ENCODE data around the gene F5.

Gene F5

GRCh38 chr1:169568497-169568896 is 17.8 kb downstream of the F5 start:
- Histone ChIP-seq H3K27ac (no peak overlapping the region), H3K4me3 (no peak overlapping the region), H3K36me3 (no peaks in the 10 kb centered on the region), H3K27me3 (peaks cover 0 to 2% of the 10 kb centered on the region in 2 donors), H3K4me1 (no peaks in the 10 kb centered on the region), H3K9me3 (peaks cover 0 to 1% (median 0%) of the 10 kb centered on the region in 3 donors)
- DNase-seq = no peak
- intact Hi-C loops (cut with DNase I; ENCODE audit: low total_unique reads) = no loop called here
- no peak for TF ChIP-seq CTCF (IDR thresholded peaks at IDR 0.05)

- Histone ChIP-seq H3K9me3 (peaks cover 0 to 7% (median 0%) of the 10 kb centered on the region in 3 donors), H3K4me1 (no peaks in the 10 kb centered on the region), H3K27me3 (peaks cover 0 to 2% of the 10 kb centered on the region in 2 donors), H3K27ac (no peak overlapping the region), H3K36me3 (no peaks in the 10 kb centered on the region), H3K4me3 (no peak overlapping the region)
- no peak for DNase-seq
- TF ChIP-seq CTCF (IDR thresholded peaks at IDR 0.05) = no peak
- intact Hi-C loops (cut with DNase I; ENCODE audit: low total_unique reads) = no loop called here
These were observed 20.7 kb downstream of the F5 start for GRCh38 chr1:169565335-169566271.

- Histone ChIP-seq H3K36me3 (no peaks in the 10 kb centered on the region), H3K4me1 (no peaks in the 10 kb centered on the region), H3K27me3 (peaks cover 0 to 2% of the 10 kb centered on the region in 2 donors), H3K27ac (no peak overlapping the region), H3K9me3 (peaks cover 0 to 7% (median 0%) of the 10 kb centered on the region in 3 donors), H3K4me3 (no peak overlapping the region)
- intact Hi-C loops (cut with DNase I; ENCODE audit: low total_unique reads) = no loop called here
- DNase-seq = no peak
- no peak for TF ChIP-seq CTCF (IDR thresholded peaks at IDR 0.05)
These were observed 22.6 kb downstream of the F5 start for GRCh38 chr1:169563650-169564049.

GRCh38 chr1:169563019-169563615 is 23.2 kb downstream of the F5 start:
- DNase-seq = no peak
- Histone ChIP-seq H3K4me3 (no peak overlapping the region), H3K27ac (no peak overlapping the region)

GRCh38 chr1:169561692-169562091 is 24.6 kb downstream of the F5 start:
- H3K36me3 ChIP-seq = no peaks in the 10 kb centered on the region
- peaks cover 0 to 2% of the 10 kb centered on the region in 2 donors for H3K27me3 ChIP-seq
- peaks cover 0 to 7% (median 0%) of the 10 kb centered on the region in 3 donors for H3K9me3 ChIP-seq
- DNase-seq = no peak
- intact Hi-C loops (cut with DNase I; ENCODE audit: low total_unique reads) = no loop called here
- TF ChIP-seq CTCF (IDR thresholded peaks at IDR 0.05) = no peak
- H3K4me1 ChIP-seq = no peaks in the 10 kb centered on the region
- H3K4me3 ChIP-seq = no peak overlapping the region
- no peak overlapping the region for H3K27ac ChIP-seq

More at GRCh38 chr1:169563019-169563615, 23.2 kb downstream of the F5 start:
- Histone ChIP-seq H3K36me3 (no peaks in the 10 kb centered on the region), H3K4me1 (no peaks in the 10 kb centered on the region), H3K27me3 (peaks cover 0 to 2% of the 10 kb centered on the region in 2 donors), H3K9me3 (peaks cover 0 to 7% (median 0%) of the 10 kb centered on the region in 3 donors)
- no peak for TF ChIP-seq CTCF (IDR thresholded peaks at IDR 0.05)
- intact Hi-C loops (cut with DNase I; ENCODE audit: low total_unique reads) = no loop called here

Data from tibial artery (tissue), 4 donors.